Iris pigment epithelial cell (primary cell): ENCODE measurements around the gene SHB.

Experiments used
- DNase-seq: peaks from one replicate; pipeline ENCODE4 v3.0.0-alpha.2; 2011; ENCODE audit warnings: low read depth

Gene SHB

DNA sequence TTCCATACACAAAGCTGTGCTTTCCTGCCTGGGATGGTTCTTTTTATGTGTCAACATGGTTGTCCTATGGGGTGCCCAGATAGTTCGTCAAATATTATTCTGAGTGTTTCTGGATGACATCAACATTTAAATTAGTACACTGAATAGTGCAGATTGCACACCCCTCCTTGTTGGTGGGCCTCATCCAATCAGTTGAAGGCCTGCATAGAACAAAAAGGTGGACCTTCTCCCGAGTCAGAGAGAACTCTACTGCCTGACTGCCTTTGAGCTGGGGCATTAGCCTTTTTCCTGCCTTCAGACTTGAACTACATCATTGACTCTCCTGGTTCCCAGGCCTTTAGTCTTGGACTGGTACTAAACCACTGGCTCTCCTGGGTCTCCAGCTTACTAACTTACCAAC is 80.4 kb downstream of the SHB start:
- DNase-seq: no peak

DNA sequence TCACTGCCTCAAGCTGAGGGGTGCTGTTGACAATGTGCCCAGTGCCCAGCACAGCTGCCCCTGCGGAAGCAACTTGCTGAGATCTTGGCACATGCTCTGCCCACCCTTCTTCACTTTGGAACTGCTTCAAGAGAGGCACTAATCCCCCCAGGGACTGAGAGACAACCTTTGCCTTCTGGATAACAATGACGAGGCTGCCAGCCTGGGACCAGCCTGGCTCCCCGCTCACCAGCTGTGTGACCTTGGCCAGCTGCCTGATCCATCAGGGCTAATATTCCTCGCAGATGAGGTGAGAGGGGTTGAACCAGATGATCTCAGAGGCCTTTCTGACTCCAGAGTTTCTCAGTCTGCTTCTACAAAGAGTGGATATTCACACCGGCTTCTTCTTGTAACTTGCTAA is 81.0 kb downstream of the SHB start:
- DNase-seq: no peak

DNA sequence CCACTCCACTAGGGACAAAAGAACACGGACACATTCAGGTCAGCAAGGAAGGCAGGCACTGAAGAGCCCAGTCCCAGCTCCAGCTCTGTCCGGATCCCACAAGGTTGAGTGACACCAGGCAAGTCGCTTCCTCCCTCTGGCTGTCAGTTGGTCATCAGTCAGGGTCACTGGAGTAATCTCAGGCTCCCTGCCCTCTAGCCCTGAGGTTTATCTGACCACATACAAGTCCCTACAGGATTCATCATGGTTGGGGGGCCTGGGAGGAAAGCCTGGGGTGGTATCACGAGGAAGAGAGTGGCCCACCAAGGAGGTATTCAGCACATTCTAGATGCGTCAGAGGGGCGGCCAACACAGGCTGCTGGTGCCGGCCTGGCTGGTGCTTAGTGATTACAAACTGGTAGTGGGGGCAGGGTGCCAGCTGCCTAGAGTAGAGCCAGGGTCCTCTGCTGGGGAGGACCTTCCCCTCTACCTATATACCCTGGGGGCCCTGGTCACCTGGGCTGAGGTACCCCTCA is 81.5 kb downstream of the SHB start:
- no peak for DNase-seq

DNA sequence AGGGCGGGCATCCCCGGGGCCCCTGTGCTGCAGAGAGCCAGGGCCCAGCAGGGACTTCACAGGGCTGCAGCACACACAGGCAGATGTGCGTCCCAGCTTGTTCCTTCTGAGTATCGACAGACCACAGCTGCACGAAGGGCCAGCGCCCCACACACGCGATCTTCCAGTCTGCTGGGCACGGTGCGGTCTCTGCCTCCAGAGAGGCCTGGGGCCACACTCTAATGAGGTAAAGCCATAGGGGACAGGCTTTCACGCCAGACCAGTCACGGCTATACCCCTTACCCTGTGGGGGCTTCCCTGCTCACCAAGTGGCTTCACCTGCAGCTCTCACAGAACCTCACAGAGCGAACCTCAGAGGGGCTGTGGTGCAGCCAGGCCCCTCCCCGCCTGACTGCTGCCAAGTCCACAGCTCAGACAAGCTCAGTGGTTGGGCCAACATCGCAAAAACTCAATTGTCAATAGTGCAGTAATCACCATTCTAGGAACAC is 82.2 kb downstream of the SHB start:
- no peak for DNase-seq

DNA sequence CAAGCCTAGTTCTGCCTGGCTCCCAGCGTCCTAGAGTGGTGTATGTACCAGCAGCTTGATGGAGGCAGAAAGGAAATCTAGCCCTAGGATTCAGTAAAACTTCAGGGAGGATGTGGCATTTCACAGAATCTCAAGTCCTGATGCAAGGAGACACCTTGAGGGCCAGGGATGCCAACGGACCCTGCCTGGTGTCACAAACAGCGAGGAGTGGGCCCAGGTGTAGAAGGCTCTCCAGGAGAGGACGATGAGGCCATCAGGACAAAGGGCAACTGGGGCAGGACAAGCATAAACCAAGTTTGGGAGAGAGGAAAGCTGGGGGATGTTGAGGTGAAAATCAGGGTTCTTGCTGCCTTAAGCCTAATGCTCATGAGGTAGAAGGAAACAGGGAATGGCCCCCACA is 83.0 kb downstream of the SHB start:
- no peak for DNase-seq

DNA sequence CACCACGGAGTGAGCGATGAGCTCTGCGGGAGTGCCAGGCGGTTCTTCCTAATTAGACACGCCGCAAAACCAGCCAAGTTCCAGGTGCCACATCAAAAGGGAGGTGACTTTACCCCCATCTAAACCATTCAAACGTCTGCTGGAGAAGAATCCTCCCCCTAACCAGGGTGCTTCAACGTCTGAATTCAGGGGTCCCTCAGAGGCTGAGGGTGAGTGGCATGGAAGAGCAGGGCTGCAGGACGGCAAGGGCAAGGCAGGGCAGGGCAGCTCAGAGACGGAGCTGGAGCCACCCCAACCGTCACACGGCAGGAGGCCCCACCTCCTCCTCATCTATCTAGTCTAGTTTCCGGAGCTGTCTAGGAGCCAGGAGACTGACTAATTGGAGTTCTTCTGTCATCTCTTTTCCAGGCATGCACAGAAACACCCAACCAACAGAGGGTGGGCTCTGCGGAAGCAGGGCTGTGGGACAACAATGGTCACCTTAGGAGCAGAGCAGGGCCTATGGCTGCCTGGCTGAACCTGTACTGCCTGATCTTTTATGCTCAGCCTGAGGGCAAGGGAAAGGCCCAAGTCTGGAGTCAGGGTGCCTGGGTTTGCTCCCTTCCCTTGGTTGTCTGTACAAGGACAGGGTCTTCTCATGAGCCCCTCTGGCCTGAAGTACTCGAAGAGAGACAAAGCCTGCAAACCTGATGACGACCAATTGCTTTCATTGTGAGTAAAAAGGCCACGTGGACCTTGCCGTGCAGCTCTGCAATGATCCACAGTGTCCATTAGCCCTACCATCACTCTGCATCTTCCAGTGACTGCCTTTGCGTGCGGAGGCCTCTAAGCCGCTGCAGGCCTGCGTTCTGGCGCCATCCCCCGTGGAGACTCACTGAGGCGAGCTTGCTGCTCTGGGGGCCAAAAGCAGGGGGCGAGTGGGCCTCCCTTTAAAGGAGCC is 84.1 kb downstream of the SHB start:
- DNase-seq: peak; percentile 76

DNA sequence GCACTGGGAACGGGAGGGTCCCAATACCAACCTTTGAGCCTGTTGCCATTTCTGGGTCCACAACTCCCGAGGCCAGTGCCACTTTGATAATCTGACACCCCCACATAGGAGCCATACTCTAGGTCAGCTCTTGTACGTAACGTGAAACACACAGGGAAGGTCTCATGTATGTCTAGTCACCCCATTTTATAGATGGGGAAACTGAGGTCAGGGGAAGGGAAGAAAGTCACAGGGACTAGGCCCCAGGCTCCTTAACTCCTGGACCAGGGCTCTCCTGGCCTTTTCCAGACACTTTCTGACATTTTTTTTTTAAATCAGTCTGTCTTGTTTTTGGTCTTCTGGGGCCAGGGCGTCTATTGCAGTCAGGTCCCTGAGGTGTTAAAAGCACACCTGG is 84.8 kb downstream of the SHB start:
- no peak for DNase-seq

DNA sequence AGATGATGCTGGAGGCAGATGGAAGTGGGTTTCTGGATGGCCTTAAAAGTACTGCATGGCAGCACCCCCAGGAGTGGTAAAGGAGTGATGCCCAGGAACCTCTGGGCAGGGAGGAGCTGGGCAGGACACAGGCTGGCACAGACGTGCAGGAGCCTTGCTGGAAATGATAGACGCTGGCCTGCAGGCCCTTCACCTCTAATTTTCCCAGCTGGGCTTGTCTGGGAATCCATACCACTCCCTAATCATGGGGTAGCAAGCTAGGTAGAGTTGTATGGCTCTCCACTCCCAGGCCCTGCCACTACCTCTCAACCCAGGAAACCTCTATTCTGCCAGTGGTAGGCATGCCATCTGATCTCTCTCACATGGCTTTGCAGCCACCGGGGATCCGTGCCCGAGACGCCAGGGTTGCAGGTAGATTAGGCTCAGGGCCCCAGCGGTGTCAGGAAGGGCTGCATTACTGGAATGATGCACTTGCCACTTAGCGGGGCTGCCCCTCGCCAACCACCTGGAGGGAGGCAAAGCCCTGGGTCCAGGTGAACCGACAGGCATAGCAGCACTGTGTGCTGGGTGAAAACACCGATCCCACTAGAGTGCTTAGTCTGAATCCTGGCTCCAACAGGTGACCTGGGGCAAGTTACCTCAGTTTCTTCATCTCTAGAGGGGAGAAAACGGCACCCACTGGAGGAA is 85.5 kb downstream of the SHB start:
- DNase-seq: no peak

DNA sequence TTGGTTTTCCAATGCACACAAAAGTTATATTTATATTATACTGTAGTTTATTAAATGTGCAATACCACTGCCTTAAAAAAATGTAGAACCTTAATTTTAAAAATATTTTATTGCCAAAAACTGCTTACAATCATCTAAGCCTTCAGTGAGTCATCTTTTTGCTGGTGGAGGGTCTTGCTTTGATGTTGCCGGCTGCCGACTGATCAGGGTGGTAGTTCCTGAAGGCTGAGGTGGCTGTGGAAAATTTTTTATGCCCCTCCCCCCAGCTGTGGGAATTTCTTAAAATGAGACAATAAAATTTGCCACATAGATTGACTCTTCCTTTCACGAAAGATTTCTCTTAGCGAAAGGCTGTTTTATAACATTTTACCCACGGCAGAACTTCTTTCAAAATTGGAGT is 89.2 kb downstream of the SHB start:
- no peak for DNase-seq

DNA sequence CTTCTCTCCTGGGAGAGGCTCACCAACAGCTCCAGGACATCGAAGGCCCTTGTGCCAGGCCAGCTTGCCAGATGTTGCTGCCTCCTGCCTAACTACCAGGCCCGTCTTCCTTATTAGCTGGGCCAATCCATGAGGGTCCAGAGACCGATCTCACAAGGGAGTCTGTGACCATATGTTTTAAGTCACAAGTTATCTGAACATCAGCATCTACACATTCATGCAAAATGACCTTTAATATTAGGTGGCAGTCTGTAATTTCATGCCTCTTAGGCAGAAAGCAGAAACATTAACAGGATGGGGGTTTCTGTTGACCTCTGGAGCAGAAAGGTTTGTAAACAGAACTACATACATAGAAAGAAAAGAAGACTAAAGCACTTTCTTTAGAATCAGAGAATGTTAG is 90.0 kb downstream of the SHB start:
- DNase-seq: no peak

DNA sequence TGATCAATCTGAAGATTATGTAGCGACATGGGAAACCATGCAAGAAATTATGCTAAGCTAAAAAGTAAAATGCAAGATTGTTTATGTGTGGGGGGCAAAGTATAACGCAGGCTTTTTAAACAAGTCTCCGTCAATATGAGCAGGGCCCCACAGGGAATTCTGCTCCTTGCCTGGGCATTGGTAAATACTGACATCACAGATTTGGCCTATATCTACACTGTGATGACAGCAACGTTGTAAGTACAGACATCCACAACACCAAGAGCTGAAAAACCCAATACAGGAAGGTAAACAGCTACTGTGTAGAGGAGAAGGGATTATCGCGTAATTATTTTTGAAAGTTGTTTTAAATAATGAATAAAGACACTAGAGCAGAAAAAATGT is 90.6 kb downstream of the SHB start:
- DNase-seq: no peak

DNA sequence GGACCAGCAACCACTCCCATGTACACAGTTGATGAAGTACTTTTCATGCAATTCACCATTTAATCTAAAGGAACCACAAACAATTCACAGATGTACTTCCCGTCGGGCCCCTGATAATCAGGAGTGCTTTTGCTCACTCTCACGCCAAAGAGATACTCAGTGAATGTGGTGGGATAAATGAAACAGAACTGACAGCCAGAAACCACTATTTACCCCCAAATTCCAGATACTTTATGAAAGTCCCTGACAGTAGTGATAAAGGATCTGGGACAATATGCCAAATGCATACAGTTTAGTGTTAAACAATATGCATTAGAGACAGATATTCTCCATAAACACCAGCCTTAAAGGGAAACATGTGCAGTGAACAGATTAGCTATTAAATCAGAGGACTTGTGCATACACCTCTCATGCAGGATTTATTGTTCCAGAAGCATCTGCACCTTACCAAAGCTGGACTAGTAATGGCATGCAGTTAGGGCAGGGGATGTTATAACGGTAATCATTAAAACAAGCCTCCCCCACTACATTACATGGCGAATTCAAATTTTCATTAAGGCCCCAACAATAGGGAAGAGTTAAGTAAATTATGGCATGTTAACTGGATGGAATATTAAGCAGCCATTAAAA is 91.1 kb downstream of the SHB start:
- DNase-seq: no peak

DNA sequence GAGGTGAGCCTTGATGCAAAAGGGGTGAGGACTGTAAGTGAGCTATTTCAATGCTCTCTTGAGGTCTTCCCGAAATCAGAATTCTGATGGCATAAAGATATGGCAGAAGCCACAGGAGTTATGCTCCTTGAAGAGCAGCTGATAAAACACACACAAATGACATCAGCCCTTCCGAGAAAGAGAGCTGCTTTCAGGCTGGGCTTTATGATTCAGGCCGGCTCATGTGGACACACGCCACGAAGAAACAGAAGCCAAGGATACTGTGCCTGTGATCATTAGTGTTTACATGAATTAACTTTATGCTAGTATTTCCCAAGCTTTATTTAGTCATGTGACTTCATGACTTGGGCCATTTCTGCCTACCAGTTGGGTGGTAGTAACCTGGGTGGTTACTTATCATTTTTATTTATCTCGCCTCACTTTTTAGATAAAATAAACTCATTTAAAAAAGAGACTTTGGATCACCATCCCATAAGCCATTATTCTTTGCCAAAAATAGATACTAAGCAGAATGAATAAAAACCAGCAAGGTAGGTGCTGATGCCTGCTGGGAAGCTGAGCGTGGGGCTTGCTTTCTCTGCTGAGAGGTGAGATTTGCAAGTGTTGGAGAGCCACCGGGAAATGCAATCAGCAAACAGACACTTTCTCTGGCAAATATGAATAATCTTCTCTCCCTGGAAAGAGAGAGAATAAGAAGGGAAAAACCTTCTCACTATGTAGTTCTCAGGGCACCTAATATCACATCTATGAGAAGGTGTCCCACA is 92.1 kb downstream of the SHB start:
- DNase-seq: peak; percentile 96

DNA sequence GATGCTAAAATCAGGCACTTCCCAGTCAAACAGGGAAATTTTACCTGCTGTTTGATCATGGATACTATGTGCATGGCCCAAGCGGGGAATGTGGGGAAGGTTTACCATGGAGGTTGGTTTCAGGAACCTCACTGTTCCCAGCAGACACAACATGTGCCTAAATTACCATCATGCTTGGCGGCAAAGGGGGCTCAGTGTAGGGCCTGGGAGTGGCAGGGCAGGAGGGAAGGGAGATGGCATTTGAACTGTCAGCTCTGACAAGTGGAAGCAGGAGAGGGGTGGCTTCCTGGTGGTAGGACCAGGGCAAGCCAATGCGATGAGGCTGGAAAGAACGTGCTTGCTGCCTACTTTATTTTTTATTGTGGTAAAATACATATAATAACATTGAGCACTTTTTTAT is 93.4 kb downstream of the SHB start:
- DNase-seq: no peak

DNA sequence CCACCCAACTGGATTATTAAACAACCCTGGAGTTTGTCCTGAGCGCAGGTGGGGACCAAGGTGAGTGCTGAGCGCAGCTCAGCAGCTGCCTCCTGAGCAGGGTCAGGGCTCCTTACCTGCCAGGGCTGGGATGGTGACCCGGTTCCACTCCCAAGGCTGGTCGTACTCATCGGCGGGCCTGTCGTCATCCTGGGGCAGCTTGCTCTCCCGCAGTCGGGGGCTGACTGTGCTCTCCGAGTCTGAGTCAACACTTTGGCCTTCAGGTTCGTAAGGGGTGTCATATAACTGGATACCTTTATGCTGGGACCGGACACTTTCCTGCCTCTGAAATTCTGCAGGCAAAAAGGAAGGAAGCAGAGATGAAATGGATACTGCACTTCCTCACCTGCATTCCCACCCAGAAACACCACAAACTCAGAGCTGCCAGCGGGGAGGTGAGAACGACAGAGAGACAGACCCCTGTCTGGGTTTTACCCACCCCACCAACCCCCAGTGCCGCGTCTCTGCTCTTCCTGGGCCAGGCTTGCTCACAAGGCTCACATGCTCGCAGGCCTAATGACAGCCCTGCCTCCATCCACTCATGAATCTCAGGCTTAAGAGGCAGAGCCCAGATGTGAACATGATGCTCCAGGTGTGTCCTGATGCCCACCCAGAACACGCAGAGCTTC is 94.4 kb downstream of the SHB start:
- peak; percentile 85 for DNase-seq

DNA sequence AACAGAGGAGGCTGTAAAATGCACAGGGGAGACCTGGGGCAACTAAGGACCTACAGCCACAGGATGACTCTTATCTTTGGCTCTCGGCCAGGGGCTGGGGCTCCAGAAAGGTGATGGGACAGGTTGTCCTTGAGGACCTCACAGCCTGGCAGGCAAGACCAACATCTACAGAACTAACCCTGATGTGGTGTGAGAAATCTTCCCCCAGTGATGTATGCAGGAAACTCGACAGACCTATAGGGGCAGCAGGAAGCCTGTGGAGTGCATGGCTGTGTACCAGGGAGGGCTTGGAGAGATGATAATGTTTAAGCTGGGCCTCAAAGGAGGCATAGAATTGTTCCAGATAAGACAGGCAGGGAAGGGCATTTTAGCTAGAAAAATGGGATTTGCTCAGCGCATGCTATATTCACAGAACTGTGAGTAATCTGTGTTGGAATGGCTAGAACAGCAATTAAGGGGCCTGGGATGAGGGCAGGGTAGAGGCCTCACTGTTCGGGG is 96.6 kb downstream of the SHB start:
- DNase-seq: peak; percentile 39

DNA sequence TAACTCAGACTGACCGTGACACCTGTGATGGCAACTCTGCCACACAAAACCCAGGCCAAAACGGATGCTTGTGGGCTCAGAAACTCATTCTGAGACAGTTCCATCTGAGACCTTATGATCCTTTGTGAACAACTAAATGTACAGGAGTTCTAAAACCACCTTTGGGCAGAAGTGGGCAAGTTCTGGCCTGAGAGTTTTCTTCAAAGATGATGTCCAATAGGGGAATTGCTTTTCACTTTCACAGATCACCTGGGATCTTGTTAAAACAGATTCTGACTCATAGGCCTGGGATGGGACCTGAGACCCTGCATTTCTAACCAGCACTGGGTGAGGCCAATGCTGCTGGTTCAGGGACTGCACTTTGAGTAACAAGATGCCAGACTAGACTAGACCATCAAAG is 97.3 kb downstream of the SHB start:
- no peak for DNase-seq

DNA sequence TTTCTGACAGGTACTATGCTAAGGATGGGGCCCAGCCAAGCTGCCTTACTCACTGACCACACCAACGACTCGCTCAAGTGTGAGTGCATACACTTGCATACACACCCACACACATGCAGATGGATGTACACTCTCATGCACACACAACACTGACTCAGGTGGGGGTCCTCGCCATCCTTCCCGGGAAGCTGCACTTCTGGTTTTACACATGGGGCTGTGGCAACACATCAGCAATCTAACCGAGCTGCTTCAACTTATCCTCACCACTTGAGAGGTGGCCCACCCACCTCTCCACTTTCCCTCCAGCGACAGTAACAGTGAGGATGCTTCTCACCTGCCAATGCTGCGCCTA is 97.9 kb downstream of the SHB start:
- DNase-seq: no peak

DNA sequence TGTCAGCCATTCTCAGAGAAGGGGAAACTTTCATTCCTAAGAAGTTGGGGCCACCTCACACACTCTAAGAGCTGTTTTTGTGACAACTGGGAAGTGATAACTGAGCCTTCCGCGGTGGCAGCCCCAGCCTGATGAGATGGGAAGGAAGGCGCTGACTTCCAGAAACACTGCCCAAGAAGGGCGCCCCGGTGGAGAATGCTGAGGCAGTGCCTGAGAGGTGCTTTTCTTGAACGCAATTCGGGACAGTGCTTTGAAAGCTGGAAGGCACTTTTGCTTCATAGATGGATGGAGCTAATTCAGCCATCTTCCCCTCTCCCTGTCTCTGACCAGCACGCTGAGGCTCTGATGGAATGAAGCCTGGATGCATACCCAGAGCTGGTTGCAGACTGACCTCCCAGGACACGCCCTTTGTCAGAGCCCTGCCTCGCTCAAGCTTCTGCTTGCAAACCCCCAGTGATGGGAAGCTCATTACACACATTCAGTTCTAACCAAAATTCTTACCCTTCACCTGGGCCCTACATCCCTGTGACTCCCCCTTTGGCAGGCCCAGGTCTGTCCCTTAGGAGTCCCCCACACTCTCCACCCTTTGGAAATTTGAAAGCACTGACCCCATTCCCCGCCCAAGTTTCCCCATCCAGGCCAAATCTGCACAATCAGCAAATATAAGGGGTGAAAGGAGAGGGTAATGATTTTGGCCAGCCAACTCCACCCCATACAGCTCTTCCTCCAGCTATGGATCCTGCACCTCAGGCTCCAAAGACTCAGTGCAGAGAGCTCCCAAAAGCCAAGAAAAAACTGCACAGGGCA is 98.5 kb downstream of the SHB start:
- DNase-seq: no peak

DNA sequence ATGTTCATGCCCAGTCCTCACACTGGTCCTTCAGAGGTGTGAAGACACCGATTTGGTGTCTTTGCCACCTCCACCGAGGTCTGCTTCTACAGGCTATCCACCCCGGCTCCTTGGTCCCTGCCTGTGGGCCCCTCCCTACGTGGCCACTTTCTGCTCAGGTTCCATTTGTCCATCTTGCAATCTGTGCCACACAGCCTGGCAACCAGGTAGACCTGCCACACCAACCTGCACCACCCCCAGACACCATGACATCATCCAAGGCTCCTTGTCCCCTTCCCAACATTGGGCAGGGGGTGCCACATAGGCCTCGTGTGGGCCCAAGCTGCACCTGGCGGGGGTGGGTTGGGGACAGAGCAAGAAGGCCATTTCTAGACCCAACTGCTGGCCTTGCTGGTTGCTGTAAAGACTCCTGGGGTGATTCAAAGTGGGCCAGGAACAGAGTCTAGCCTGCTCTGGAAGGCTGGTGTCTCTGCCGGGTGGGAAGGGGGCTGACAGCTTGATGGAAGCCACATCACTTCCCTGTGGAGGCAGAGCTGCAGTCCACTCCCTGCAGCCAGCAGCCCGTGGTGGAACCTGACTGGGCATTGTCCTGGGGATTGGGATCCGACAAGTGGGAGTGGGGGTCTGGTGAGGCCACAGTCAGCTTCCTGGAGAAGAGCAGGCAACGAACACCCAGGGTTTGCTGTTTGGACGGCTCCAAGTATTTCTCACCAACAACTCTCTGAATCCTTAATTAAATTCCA is 99.3 kb downstream of the SHB start:
- DNase-seq: no peak
